HEK293T (cell line): ENCODE data around the gene CD164.

ENCODE experiments used
- CTCF ChIA-PET: fragments of 350-600 bp; formaldehyde crosslinking; extraction: SDS; loops from one replicate; lab custom pipeline; 2021; ENCODE audit warnings: antibody characterized with exemption, inconsistent platforms; lab: Yijun Ruan, JAX
- POLR2A ChIA-PET: fragments of 350-600 bp; formaldehyde crosslinking; extraction: SDS; loops from one replicate; lab custom pipeline; 2020; ENCODE audit warnings: antibody characterized with exemption, inconsistent platforms; lab: Yijun Ruan, JAX
- DNase-seq: peaks from one replicate; pipeline ENCODE4 v3.0.0; 2012; ENCODE audit warnings: mixed read lengths; ENCODE audit errors: extremely low spot score
- ARNT ChIP-seq: fragments of 450-650 bp; IDR thresholded peaks from 2 replicates; pipeline ENCODE4 v1.6.1; 2017; ENCODE audit warnings: mild to moderate bottlenecking
- BHLHE40 ChIP-seq: fragments of 450-650 bp; IDR thresholded peaks from 2 replicates; pipeline ENCODE4 v1.6.1; 2016; ENCODE audit warnings: mild to moderate bottlenecking, moderate library complexity, borderline replicate concordance
- CTBP1 ChIP-seq: fragments of 450-650 bp; IDR thresholded peaks from 2 replicates; pipeline ENCODE4 v1.6.1; 2016; ENCODE audit warnings: borderline replicate concordance
- ELF4 ChIP-seq: fragments of 450-650 bp; IDR thresholded peaks from 2 replicates; pipeline ENCODE4 v1.6.1; 2017; ENCODE audit warnings: antibody characterized with exemption
- FOXA1 ChIP-seq: fragments of 450-650 bp; IDR thresholded peaks from 2 replicates; pipeline ENCODE4 v1.6.1; 2016; ENCODE audit warnings: mild to moderate bottlenecking
- FOXK2 ChIP-seq: fragments of 450-650 bp; IDR thresholded peaks from 2 replicates; pipeline ENCODE4 v1.6.1; 2016; ENCODE audit warnings: mild to moderate bottlenecking
- FOXM1 ChIP-seq: fragments of 450-650 bp; IDR thresholded peaks from 2 replicates; pipeline ENCODE4 v1.6.1; 2017; ENCODE audit warnings: mild to moderate bottlenecking, borderline replicate concordance
- HDGF ChIP-seq: fragments of 450-650 bp; IDR thresholded peaks from 2 replicates; pipeline ENCODE4 v1.6.1; 2017; ENCODE audit warnings: antibody characterized with exemption, borderline replicate concordance
- L3MBTL2 ChIP-seq: fragments of 450-650 bp; conservative IDR thresholded peaks from 2 replicates; pipeline ENCODE4 v1.6.1; 2016; ENCODE audit warnings: mild to moderate bottlenecking
- LEF1 ChIP-seq: fragments of 450-650 bp; IDR thresholded peaks from 2 replicates; pipeline ENCODE4 v1.6.1; 2017; ENCODE audit warnings: mild to moderate bottlenecking, borderline replicate concordance
- NFRKB ChIP-seq: fragments of 450-650 bp; IDR thresholded peaks from 2 replicates; pipeline ENCODE4 v1.6.1; 2016; ENCODE audit warnings: mild to moderate bottlenecking, moderate library complexity
- PKNOX1 ChIP-seq: fragments of 450-650 bp; IDR thresholded peaks from 2 replicates; pipeline ENCODE4 v1.6.1; 2016
- SP1 ChIP-seq: fragments of 450-650 bp; IDR thresholded peaks from 2 replicates; pipeline ENCODE4 v1.6.1; 2017
- SUZ12 ChIP-seq: fragments of 450-650 bp; IDR thresholded peaks from 2 replicates; pipeline ENCODE4 v1.6.1; 2016; ENCODE audit warnings: mild to moderate bottlenecking
- TARDBP ChIP-seq: fragments of 450-650 bp; IDR thresholded peaks from 2 replicates; pipeline ENCODE4 v1.6.1; 2016
- ZNF384 ChIP-seq: fragments of 450-650 bp; IDR thresholded peaks from 2 replicates; pipeline ENCODE4 v1.6.1; 2016

CD164 gene

GRCh38 chr6:109360791-109361190 lies 21.5 kb downstream of the CD164 start:
- CTCF ChIA-PET: no interaction called here
- POLR2A ChIA-PET: no interaction called here
- DNase-seq: no peak
- TF ChIP-seq HDGF (no peak), NFRKB (no peak), FOXA1 (no peak), PKNOX1 (no peak), SP1 (no peak), TARDBP (no peak), LEF1 (no peak), L3MBTL2 (no peak), CTBP1 (no peak), ZNF384 (no peak), FOXK2 (no peak), ARNT (no peak), SUZ12 (no peak), BHLHE40 (no peak), ELF4 (no peak), FOXM1 (no peak)

GRCh38 chr6:109360281-109360680 lies 22.0 kb downstream of the CD164 start:
- no peak for DNase-seq
- TF ChIP-seq ZNF384 (no peak), L3MBTL2 (no peak), CTBP1 (no peak), PKNOX1 (no peak), ELF4 (no peak), FOXM1 (no peak), LEF1 (no peak), TARDBP (no peak), SUZ12 (no peak), FOXK2 (no peak), NFRKB (no peak), SP1 (no peak), HDGF (no peak), FOXA1 (no peak), BHLHE40 (no peak), ARNT (no peak)
- ChIA-PET POLR2A (no interaction called here), CTCF (no interaction called here)

GRCh38 chr6:109359248-109359647 lies 23.0 kb downstream of the CD164 start:
- ChIA-PET CTCF (no interaction called here), POLR2A (no interaction called here)
- DNase-seq: no peak
- no peak for TF ChIP-seq HDGF
- TF ChIP-seq L3MBTL2: no peak
- TF ChIP-seq FOXK2: no peak
- no peak for TF ChIP-seq ZNF384
- no peak for TF ChIP-seq CTBP1

GRCh38 chr6:109358204-109358603 lies 24.1 kb downstream of the CD164 start:
- TF ChIP-seq NFRKB (no peak), SUZ12 (no peak), ZNF384 (no peak), PKNOX1 (no peak), TARDBP (no peak), FOXK2 (no peak), L3MBTL2 (no peak), BHLHE40 (no peak), HDGF (no peak), ELF4 (no peak), LEF1 (no peak), FOXA1 (no peak), FOXM1 (no peak), SP1 (no peak), ARNT (no peak), CTBP1 (no peak)
- CTCF ChIA-PET: interaction anchor here (0.6 kb wide), 1 partner anchor 170 kb away, joined by 3 read pairs; no protein-coding TSS in a partner anchor
- no peak for DNase-seq
- POLR2A ChIA-PET: no interaction called here

GRCh38 chr6:109356237-109356636 lies 26.0 kb downstream of the CD164 start:
- DNase-seq: no peak
- TF ChIP-seq CTBP1 (no peak), HDGF (no peak), PKNOX1 (no peak), ELF4 (no peak)
- ChIA-PET CTCF (no interaction called here), POLR2A (no interaction called here)

GRCh38 chr6:109351231-109352130 lies 30.8 kb downstream of the CD164 start:
- no peak for DNase-seq
- POLR2A ChIA-PET: no interaction called here
- no peak for TF ChIP-seq SP1
- no peak for TF ChIP-seq LEF1
- no peak for TF ChIP-seq CTBP1
- no peak for TF ChIP-seq ELF4
- TF ChIP-seq FOXA1: no peak
- TF ChIP-seq PKNOX1: no peak
- no peak for TF ChIP-seq L3MBTL2
- no peak for TF ChIP-seq FOXM1
- TF ChIP-seq BHLHE40: no peak
- TF ChIP-seq HDGF: no peak
- no peak for TF ChIP-seq ARNT
- TF ChIP-seq FOXK2: no peak
- no peak for TF ChIP-seq SUZ12
- no peak for TF ChIP-seq NFRKB
- TF ChIP-seq ZNF384: no peak
- CTCF ChIA-PET: no interaction called here
